22Rv1 (cell line): ENCODE results near the gene UBE2H.
"Not testable (repeated sequence)": the region's sequence is repeated elsewhere in the genome, so short reads cannot be mapped to it uniquely, and the experiment has no call there.

Experiments used
- H3K27ac ChIP-seq: fragments of 450-650 bp; 2 replicates; pipeline ENCODE4 v1.5.1; 2017
- CTCF ChIP-seq: fragments of 450-650 bp; IDR thresholded peaks from 2 replicates; pipeline ENCODE4 v1.5.1; 2017; ENCODE audit warnings: mild to moderate bottlenecking
- ZFX ChIP-seq: fragments of 450-650 bp; IDR thresholded peaks from 2 replicates; pipeline ENCODE4 v1.6.1; 2017; ENCODE audit warnings: antibody characterized with exemption, borderline replicate concordance

The UBE2H gene

GRCh38 chr7:129825209-129825970 is 127.4 kb downstream of the UBE2H start:
- peak overlapping the region; percentile 89 for H3K27ac ChIP-seq
- TF ChIP-seq CTCF: peak; percentile 93
- TF ChIP-seq ZFX: no peak

GRCh38 chr7:129824291-129825208 is 128.2 kb downstream of the UBE2H start:
- TF ChIP-seq ZFX (no peak), CTCF (peak; percentile 71)
- peak overlapping the region; percentile 89 for H3K27ac ChIP-seq

- not testable (repeated sequence) for H3K27ac ChIP-seq
These were observed 129.6 kb downstream of the UBE2H start for GRCh38 chr7:129823143-129823542.

GRCh38 chr7:129821476-129821875 is 131.3 kb downstream of the UBE2H start:
- TF ChIP-seq ZFX (no peak), CTCF (no peak)
- no peak overlapping the region for H3K27ac ChIP-seq

- TF ChIP-seq CTCF: no peak
- no peak for TF ChIP-seq ZFX
These were observed 136.0 kb downstream of the UBE2H start for GRCh38 chr7:129816742-129817141.

GRCh38 chr7:129807863-129808262 is 144.9 kb downstream of the UBE2H start:
- TF ChIP-seq CTCF (no peak), ZFX (no peak)
- no peak overlapping the region for H3K27ac ChIP-seq

More at GRCh38 chr7:129816742-129817141, 136.0 kb downstream of the UBE2H start:
- no peak overlapping the region for H3K27ac ChIP-seq

- no peak for TF ChIP-seq ZFX
- TF ChIP-seq CTCF: no peak
- H3K27ac ChIP-seq: no peak overlapping the region
These were observed 147.7 kb downstream of the UBE2H start for GRCh38 chr7:129804890-129805719.
